GM19043 (cell line): ENCODE results near the gene PRKAG2.

ENCODE experiments used
- ATAC-seq: cut with Tn5 transposase; IDR thresholded peaks from one replicate; pipeline ENCODE4 v1.9.1; 2021; ENCODE audit warnings: low read depth; ENCODE audit not compliant: unreplicated experiment

Gene PRKAG2

GRCh38 chr7:151671514-151671913, 205.4 kb downstream of the PRKAG2 start:
- ATAC-seq: no peak

DNA sequence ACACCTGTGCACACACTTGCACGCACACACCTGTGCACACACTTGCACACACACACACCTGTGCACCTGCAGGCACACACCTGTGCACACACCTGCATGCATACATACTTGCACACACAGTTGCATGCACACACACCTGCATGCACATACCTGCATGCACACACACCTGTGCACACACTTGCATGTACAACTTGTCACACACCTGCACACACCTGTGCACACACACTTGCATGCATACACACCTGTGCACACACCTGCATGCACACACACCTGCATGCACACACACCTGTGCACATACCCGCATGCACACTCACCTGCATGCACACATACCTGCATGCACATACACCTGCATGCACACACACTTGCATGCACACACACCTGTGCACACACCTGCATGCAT, 207.2 kb downstream of the PRKAG2 start:
- ATAC-seq: no peak

DNA sequence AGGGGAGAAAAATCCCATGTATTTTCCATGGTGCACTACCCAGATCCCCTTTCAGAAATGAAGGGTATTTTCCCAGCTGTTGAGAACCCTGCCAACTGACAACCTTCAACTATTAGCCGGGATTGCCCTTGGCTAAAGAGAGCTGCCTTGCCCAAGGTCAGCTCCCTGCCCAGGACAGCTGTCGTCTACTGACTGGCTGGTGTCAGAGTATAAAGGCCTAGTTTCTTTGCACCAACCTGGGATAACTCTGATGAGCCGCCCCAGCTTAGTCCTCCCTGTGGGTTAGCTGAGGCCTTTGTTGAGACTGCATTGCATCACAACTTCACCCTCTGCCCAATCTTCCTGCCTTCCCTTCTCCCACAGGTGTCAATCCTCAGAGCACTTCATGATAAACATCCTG, 210.0 kb downstream of the PRKAG2 start:
- ATAC-seq: no peak

DNA sequence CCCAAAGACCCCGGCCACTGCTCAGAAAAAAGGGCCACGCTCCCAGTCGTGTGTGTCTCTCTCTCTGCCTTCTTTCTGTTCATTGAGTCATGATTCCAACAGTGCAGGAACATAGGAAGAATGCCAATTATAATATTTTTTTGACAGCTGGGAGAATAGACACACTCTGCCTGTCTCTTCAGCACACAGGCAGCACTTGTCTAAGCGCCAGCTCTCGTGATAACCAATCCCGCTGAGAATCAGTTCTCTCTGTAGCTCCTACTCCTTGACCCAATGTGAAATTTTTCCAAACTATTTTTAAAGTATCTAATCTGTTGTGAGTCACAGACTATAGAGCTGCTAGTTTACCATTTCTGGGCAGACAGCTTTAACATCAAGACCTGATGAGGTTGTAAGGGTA, 211.5 kb downstream of the PRKAG2 start:
- ATAC-seq: no peak

GRCh38 chr7:151664268-151664667, 212.6 kb downstream of the PRKAG2 start:
- no peak for ATAC-seq

DNA sequence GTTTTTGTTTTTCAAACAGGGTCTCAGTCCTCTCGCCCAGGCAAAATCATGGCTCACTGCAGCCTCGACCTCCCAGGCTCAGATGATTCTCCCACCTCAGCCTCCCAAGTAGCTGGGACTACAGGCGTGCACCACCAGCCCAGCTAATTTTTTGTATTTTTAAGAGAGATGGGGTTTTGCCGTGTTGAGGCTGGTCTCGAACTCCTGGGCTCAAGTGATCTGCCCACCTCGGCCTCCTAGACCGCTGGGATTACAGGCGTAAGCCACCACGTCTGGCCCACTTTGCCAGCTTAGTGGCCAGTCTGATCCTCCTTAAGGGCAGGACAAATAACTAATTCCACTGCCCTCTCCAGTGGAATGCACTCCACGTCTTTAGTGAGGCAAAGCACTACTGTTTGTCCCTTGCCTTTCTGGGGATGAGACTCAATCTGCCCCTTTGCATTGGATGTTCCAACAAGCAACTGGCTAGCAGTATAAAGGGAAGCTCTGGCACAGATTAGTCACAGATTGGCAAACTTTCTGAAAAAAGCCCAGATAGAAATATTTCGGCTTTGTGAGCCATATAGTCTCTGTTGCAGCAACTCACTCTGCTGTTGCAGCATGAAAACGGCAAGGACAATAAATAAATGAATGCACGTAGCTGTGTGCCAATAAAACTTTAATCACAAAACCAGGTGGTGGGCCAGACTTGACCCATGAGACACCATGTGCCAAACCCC, 213.4 kb downstream of the PRKAG2 start:
- ATAC-seq: no peak

- ATAC-seq: no peak
Observed at GRCh38 chr7:151662251-151662826, 214.6 kb downstream of the PRKAG2 start.

DNA sequence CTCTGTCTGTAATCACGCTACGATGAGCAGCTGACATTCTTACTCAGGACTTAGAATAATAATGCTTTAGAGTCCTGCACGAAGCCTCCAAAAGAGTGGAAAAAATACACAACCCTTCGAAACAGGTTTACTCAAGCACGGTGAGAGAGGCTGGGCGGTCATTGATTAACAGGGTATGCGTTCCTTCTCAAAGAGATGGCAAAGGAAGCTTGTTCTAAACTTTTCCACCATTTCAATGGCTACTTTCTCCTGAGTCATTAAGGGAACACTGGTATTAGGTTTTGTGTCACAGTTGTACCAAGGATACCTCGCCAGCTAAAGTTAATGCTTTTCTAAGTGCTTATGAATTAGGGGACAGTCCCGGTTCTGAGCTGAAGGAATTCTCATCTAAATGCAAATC, 215.3 kb downstream of the PRKAG2 start:
- no peak for ATAC-seq

GRCh38 chr7:151660141-151660540, 216.8 kb downstream of the PRKAG2 start:
- ATAC-seq: no peak

DNA sequence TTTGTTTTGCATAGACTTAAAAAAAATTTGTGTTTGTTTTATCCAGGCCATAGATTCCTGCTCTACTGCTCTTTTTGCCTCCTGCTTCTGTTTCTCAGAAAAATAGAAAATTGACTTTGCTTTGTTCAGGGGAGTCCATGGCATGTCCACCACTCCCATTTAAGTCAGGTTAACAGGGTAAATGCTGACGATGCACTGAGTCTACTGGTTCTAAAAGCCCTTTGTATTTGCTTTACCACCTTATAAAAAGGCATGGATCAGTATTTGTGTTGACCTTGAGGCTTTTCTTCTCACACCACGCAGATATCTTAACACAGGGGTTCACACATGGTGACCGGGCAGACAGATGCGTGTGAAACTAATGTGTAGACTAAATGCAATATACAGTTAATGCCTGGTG, 217.7 kb downstream of the PRKAG2 start:
- ATAC-seq: no peak

DNA sequence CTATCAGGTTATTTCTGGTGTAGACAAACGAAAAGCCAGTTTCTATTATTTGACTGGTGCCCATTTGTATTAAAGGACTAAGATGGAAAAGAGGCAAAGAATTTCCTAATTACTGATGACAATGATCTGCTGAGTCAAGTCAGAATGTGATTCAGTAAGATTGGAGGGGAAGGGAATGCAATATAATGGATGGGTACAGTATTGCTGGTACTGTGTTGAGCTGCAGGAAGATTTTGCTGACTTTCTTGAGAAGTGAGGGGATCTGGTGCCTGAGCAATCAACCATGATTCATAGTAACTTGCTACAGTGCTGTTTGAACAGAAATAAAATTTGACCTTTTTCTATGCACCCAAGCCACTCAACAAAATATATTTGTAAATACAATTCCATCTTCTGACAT, 218.1 kb downstream of the PRKAG2 start:
- no peak for ATAC-seq

GRCh38 chr7:151657173-151657572, 219.7 kb downstream of the PRKAG2 start:
- ATAC-seq: no peak

DNA sequence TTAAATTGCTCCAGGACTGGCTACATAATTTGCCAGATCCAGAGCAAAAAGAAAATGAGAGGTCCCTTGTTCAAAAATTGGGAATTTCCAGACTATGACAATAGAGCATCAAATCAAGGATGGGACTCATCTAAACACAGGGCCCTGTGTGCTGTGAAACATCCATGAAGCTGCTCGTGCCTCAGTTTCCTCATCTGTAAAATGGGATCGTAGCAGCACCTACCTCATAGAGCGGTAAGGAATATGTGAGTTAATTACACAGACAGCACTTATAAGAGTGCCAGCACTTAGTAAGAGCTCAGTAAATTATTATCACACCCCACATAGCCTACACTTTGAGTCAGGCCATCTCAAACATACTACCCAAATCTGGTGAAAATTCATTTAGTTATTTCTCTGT, 221.4 kb downstream of the PRKAG2 start:
- ATAC-seq: no peak

- ATAC-seq: no peak
Observed at GRCh38 chr7:151652111-151652510, 224.8 kb downstream of the PRKAG2 start.

GRCh38 chr7:151650161-151650560, 226.8 kb downstream of the PRKAG2 start:
- ATAC-seq: no peak

GRCh38 chr7:151648429-151648828, 228.5 kb downstream of the PRKAG2 start:
- ATAC-seq: no peak

DNA sequence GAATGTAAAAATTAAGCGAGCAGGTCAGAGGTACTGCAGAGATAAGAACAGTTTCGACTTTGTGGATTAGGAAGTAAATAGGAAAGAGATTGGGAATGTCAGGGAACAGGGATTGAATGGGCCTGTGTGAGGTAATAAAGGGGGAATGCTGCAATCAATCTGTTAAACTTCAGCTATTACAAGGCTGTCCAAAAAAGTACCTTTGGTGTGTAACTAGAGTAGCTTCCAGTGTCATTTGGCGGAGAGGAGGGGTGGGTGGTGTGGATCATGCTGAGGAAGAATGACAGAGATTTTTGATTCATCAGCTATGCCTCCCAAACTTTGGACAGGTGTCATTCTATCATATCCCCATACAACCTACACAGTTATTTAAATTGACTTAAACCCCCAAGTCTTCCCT, 229.0 kb downstream of the PRKAG2 start:
- ATAC-seq: no peak

GRCh38 chr7:151647006-151647405, 229.9 kb downstream of the PRKAG2 start:
- ATAC-seq: no peak

DNA sequence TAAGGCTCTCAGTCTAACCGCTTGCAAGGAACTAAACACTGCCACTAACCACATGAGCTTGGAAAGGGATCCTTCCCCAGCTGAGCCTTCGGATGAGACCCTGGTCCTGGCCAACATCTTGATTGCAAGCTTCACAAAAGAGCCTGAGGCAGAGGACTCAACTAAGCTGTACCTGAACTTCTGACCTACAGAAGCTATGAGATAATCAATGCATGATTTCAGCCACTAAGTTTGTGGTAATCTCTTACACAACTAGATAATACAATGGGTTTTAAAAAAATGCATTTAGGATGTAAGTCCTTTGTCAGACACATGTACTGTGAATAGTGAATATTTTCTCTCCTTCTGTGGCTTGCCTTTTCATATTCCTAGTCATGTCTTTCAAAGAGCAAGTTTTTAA, 231.6 kb downstream of the PRKAG2 start:
- no peak for ATAC-seq

DNA sequence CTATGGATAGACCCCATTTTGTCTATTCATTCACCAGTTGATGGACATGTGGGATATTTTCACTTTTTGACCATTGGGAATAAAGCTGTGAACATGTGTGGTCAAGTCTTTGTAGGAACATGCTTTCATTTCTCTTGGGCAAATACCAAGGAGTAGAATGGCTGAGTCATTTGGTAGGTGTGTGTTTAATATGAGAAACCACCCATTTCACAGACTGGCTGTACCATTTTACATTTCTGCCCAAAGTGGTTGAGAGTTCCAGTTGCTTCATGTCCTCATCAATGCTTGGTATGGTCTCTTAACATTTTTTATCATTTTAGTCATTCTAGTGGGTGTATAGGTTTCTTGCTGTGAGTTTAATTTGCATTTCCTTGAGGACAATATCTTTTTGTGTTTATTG, 232.4 kb downstream of the PRKAG2 start:
- no peak for ATAC-seq

GRCh38 chr7:151642746-151643145, 234.2 kb downstream of the PRKAG2 start:
- no peak for ATAC-seq

GRCh38 chr7:151641587-151641986, 235.3 kb downstream of the PRKAG2 start:
- no peak for ATAC-seq
